HepG2 (cell line): ENCODE data around the gene PLIN5. TPM values are rescaled to one million over a fixed set of nuclear protein-coding genes. Genes with fewer than 3 reads are reported as not detected.

Experiments used
- AGO1 ChIP-seq: fragments of 200-400 bp; formaldehyde crosslinking; IDR thresholded peaks from 2 replicates; pipeline ENCODE4 v1.6.1; 2017; ENCODE audit warnings: mild to moderate bottlenecking, low read depth, low read length, moderate library complexity; ENCODE audit not compliant: poor library complexity, severe bottlenecking
- AKAP8 ChIP-seq: sonication (generic); formaldehyde crosslinking; IDR thresholded peaks from 2 replicates; pipeline ENCODE4 v1.5.1; 2020; ENCODE audit warnings: mild to moderate bottlenecking, missing genetic modification reagents
- CBX5 ChIP-seq: sonication (generic); formaldehyde crosslinking; IDR thresholded peaks from 2 replicates; pipeline ENCODE4 v1.4.0; 2020; ENCODE audit warnings: missing genetic modification reagents, borderline replicate concordance
- CC2D1A ChIP-seq: sonication (generic); formaldehyde crosslinking; IDR thresholded peaks from 2 replicates; pipeline ENCODE4 v1.8.1; 2023; ENCODE audit warnings: mild to moderate bottlenecking, missing genetic modification reagents
- FOXC1 ChIP-seq: sonication (generic); formaldehyde crosslinking; IDR thresholded peaks from 2 replicates; pipeline ENCODE4 v1.8.0; 2022; ENCODE audit warnings: mild to moderate bottlenecking, missing genetic modification reagents, borderline replicate concordance
- FOXP1 ChIP-seq, 2 experiments: fragments of 450-650 bp in 1 of 2; IDR thresholded peaks; 2 replicates each; pipeline ENCODE4 v1.6.1; 2017 to 2018; ENCODE audit warnings: antibody characterized with exemption in 1 of 2
- GABPB1 ChIP-seq: IDR thresholded peaks from 2 replicates; pipeline ENCODE4 v1.6.1; 2016; ENCODE audit warnings: mild to moderate bottlenecking, missing genetic modification reagents, moderate library complexity, missing compliant biosample characterization
- HNF4A ChIP-seq: sonication (generic); formaldehyde crosslinking; IDR thresholded peaks from 2 replicates; pipeline ENCODE4 v1.4.0; 2020; ENCODE audit warnings: missing genetic modification reagents
- JUN ChIP-seq: sonication (generic); formaldehyde crosslinking; IDR thresholded peaks from 2 replicates; pipeline ENCODE4 v1.4.0; 2020; ENCODE audit warnings: mild to moderate bottlenecking, missing genetic modification reagents
- RBAK ChIP-seq: sonication (generic); formaldehyde crosslinking; IDR thresholded peaks from 2 replicates; pipeline ENCODE4 v1.5.1; 2020; ENCODE audit warnings: mild to moderate bottlenecking, missing genetic modification reagents
- SP140L ChIP-seq: sonication (generic); formaldehyde crosslinking; IDR thresholded peaks from 2 replicates; pipeline ENCODE4 v1.4.0; 2020; ENCODE audit warnings: missing genetic modification reagents, borderline replicate concordance
- STAT6 ChIP-seq: sonication (generic); formaldehyde crosslinking; IDR thresholded peaks from 2 replicates; pipeline ENCODE4 v1.4.0; 2020; ENCODE audit warnings: missing genetic modification reagents, mild to moderate bottlenecking, borderline replicate concordance
- TEF ChIP-seq: sonication (generic); formaldehyde crosslinking; IDR thresholded peaks from 2 replicates; pipeline ENCODE4 v1.5.0; 2020; ENCODE audit warnings: missing genetic modification reagents
- YEATS2 ChIP-seq: sonication (generic); formaldehyde crosslinking; IDR thresholded peaks from 2 replicates; pipeline ENCODE4 v1.4.0; 2020; ENCODE audit warnings: missing genetic modification reagents, borderline replicate concordance
- ZBTB25 ChIP-seq: IDR thresholded peaks from 2 replicates; pipeline ENCODE4 v1.6.1; 2018; ENCODE audit warnings: missing genetic modification reagents
- ZHX1 ChIP-seq: sonication (generic); formaldehyde crosslinking; IDR thresholded peaks from 2 replicates; pipeline ENCODE4 v1.8.1; 2022; ENCODE audit warnings: low read depth, mild to moderate bottlenecking, missing genetic modification reagents
- ZKSCAN1 ChIP-seq: fragments of 150-350 bp; IDR thresholded peaks from 2 replicates; pipeline ENCODE4 v1.6.1; 2014; ENCODE audit warnings: low read length
- ZNF12 ChIP-seq: sonication (generic); formaldehyde crosslinking; IDR thresholded peaks from 2 replicates; pipeline ENCODE4 v1.5.0; 2020; ENCODE audit warnings: missing genetic modification reagents
- polyA plus RNA-seq, 8 experiments: library from polyadenylated mRNA; depleted of rRNA in 3 of 8; stranded (reverse) in 7 of 8; unstranded in 1 of 8; fragments of >200 nt; fragmentation: Illumina TruSeq in 4 of 8; extraction: Trizol in 4 of 8; gene quantifications; 2 replicates each; pipeline versions ENCODE4 v1.2.1 to v1.2.3, GENCODE V29; 2011 to 2016; ENCODE audit warnings: low read depth in 4 of 8, missing spikeins in 1 of 8, mixed read lengths in 1 of 8; ENCODE audit not compliant: insufficient read depth in 1 of 8
- total RNA-seq, 5 experiments: library from RNA; depleted of rRNA; stranded (reverse); fragments of >200 nt; fragmentation: Illumina TruSeq; extraction: Trizol; gene quantifications; 2 replicates each; pipeline ENCODE4 v1.2.3, GENCODE V29; 2016; ENCODE audit warnings: low read depth in 1 of 5

PLIN5 gene
- total and polyA plus RNA-seq, 2 of the 13 experiments (the other 11 are each of a cell fraction or from before 2014, with no cell fraction given) = 1.8 to 4.8 TPM

GRCh38 chr19:4539693-4540581, 4.9 kb upstream of the PLIN5 start, which contains the start of gene LRG1 (continued):
- TF ChIP-seq GABPB1 (CRISPR knock-in tag) (peak; percentile 64), CBX5 (CRISPR knock-in tag) (peak; percentile 33; the same call in 1 of the 2 replicates), FOXP1 (IDR thresholded peaks at IDR 0.05) (no peak), FOXP1 (CRISPR knock-in tag; IDR thresholded peaks at IDR 0.05) (peak; percentile 19), ZHX1 (CRISPR knock-in tag) (no peak), HNF4A (CRISPR knock-in tag) (peak; percentile 55; the same call in 1 of the 2 replicates), CC2D1A (no peak), AGO1 (no peak), YEATS2 (no peak), FOXC1 (peak; percentile 78; the same call in 1 of the 2 replicates), ZNF12 (CRISPR knock-in tag) (no peak), ZKSCAN1 (no peak), AKAP8 (no peak), SP140L (CRISPR knock-in tag) (0 out of 2 replicates have a peak, but pooled peaks have one; percentile 75), RBAK (CRISPR knock-in tag) (0 out of 2 replicates have a peak, but pooled peaks have one; percentile 31), ZBTB25 (no peak; the same call in 1 of the 2 replicates), STAT6 (CRISPR knock-in tag) (no peak), TEF (no peak), JUN (CRISPR knock-in tag) (no peak)
